Astrocyte of the spinal cord (primary cell): Measurements from ENCODE around the gene NOC3L.
A peak's percentile ranks its signal among the peaks of the same experiment; 100 is the strongest.

Experiments used
- DNase-seq: peaks from one replicate; pipeline ENCODE4 v3.0.0; 2011; ENCODE audit warnings: low read depth, low spot score
- H3K4me3 ChIP-seq: 2 replicates; pipeline ENCODE4 v1.5.1; 2011; ENCODE audit warnings: low read depth, mild to moderate bottlenecking, low read length, moderate library complexity
- in situ Hi-C: cut with HindIII; loops from 2 replicates; pipeline ENCODE4 v1.10.0; 2017; ENCODE audit warnings: low sequenced_read_pairs
- TF ChIP-seq, protein P1 (sequence below): IDR thresholded peaks from 2 replicates; pipeline ENCODE4 v1.5.1; 2012; ENCODE audit warnings: low read depth, mild to moderate bottlenecking, low read length, inconsistent platforms

Gene NOC3L

DNA sequence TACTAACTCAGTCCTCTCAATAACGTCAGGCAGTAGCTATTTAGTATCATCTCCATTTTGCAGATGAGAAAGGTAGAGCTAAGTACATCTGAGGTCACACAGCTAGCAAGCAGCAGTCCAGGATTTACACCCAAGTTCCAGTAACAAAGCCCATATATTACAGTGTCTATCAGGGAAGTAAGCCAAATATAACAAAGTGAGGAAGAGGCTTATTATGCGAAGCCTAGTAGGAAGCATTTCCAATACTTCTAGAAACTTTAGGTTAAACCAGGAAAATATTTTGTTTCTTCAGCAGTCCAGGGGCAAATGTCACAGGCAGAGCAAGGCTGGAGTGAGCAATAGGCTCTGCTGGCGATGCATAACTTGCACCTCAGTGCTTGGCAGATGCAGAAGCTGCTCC is 53.9 kb downstream of the NOC3L start:
- H3K4me3 ChIP-seq: no peak overlapping the region
- in situ Hi-C loops: no loop called here
- DNase-seq: peak; percentile 79
- TF ChIP-seq, protein P1, sequence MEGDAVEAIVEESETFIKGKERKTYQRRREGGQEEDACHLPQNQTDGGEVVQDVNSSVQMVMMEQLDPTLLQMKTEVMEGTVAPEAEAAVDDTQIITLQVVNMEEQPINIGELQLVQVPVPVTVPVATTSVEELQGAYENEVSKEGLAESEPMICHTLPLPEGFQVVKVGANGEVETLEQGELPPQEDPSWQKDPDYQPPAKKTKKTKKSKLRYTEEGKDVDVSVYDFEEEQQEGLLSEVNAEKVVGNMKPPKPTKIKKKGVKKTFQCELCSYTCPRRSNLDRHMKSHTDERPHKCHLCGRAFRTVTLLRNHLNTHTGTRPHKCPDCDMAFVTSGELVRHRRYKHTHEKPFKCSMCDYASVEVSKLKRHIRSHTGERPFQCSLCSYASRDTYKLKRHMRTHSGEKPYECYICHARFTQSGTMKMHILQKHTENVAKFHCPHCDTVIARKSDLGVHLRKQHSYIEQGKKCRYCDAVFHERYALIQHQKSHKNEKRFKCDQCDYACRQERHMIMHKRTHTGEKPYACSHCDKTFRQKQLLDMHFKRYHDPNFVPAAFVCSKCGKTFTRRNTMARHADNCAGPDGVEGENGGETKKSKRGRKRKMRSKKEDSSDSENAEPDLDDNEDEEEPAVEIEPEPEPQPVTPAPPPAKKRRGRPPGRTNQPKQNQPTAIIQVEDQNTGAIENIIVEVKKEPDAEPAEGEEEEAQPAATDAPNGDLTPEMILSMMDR: no peak

DNA sequence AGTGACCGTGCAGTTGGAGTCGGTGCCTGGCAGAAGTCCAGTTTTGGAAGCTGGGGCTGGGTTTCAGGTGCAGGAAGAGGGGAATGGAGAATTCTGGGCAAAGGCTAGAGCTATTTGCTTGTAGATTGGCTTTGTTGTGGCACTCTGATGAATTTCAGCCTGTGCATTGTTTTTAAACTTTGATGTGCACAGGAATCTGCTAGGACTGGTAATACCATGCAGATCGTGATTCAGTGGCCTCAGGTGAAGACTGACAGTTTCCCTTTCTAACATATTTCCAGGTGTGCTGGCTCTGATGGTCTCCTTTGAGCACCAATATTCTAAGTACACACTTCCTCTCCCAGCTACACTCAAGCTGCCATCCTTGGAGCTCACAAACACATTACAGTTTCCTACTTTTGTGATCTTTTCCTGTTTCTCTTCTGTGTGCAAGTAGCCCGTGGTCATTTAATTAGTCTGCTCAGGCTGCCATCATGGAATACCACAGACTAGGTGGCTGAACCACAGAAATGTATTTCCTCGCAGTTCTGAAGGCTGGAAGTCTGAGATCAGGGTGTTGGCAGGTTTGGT is 55.6 kb downstream of the NOC3L start:
- in situ Hi-C loops: no loop called here

DNA sequence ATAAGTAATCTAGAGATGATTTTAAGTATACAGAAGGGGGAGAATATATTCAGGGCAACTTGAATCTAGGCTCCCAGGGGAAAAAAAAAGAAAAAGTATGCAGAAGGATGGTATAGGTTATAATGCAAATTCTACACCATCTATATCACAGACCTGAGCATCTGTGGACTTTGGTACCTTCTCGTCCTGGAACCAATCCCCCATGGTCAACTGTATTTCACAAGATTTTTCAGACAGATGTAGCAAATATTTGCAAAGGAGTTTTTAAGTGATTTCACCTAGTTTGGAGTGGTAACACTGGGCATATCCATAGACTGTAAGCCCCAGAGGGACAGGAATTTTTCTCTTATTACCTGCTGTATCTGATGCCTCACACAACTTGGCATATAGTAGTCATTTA is 58.8 kb downstream of the NOC3L start:
- in situ Hi-C loops: no loop called here
- TF ChIP-seq, protein P1: no peak
- DNase-seq: no peak
- no peak overlapping the region for H3K4me3 ChIP-seq

More for the DNA sequence above, 55.6 kb downstream of the NOC3L start:
- DNase-seq: no peak
- no peak overlapping the region for H3K4me3 ChIP-seq
- TF ChIP-seq, protein P1: no peak

DNA sequence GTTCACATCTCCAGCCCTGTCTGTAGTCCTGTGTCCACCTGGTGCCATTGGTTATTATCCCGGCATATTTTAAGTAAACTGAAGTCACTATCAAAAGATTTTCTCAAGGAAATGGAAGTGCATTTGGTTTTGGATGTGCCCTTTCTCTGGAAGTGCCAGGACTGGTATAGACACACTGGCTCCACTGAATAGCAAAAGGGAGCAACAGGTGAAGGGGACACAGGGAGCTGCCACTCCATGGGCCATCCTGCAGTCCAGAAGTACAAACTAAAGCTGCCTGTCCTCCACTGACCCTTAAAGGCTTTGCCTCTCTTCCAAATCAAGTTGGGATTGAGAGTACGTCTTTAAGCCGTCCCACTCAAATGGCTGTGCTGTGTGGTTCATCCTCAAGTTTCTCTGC is 62.7 kb downstream of the NOC3L start:
- in situ Hi-C loops: no loop called here
- TF ChIP-seq, protein P1: no peak
- DNase-seq: no peak
- no peak overlapping the region for H3K4me3 ChIP-seq

DNA sequence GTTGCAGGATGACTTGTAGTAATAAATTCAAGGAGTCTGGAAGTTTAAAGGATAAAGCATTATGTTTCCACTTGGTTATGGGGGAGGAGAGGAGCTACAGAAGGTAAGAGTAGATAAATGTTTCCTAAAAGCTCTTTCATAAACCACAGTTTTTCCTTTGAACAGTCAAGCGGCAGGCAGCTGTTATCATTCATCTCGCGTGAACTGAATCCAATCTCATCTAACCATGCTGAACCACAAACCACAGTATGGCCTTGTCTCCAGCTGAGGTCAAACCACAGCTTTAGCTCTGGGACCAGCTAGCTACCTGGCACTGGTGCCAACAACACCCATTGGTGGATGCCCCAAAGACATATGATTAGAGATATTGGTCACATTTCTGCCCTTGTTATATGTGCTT is 63.3 kb downstream of the NOC3L start:
- DNase-seq: peak; percentile 80
- no peak overlapping the region for H3K4me3 ChIP-seq
- in situ Hi-C loops: no loop called here
- TF ChIP-seq, protein P1: no peak

DNA sequence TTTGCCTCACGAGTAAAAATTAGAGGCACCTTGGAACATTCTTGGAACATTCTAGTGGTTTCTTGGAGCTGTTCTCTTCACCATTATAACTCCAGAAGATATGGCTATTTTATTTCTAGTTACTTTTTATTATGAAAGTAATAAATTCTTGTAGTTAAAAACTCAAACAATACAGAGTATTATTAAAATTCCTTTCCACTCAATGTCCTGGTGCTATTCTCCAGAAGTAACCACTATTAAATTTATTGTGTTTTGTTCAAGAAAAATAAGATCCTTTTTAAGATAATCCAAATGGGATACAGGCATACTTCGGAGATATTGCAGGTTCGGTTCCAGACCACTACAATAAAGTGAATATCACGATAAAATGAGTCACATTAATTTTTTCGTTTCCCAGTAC is 68.6 kb downstream of the NOC3L start:
- no peak overlapping the region for H3K4me3 ChIP-seq
- in situ Hi-C loops: no loop called here
- DNase-seq: no peak
- TF ChIP-seq, protein P1: no peak

DNA sequence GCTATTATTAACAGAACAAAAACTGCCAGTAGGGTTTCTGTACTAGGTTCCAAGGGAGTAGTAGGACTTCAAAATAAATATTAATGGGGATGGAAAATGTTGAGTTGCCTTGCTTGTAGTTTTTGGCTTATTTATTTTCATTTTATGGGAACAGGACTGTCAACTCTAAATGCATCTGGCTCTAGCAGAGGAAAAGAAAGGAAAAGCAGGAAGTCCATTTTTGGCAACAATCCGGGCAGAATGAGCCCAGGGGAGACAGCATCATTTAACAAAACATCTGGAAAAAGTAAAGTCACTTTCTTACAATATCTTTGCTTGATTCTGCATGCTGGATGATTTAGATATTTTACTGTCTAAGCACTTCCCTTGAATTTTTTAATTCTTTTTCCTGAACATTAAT is 69.4 kb downstream of the NOC3L start:
- H3K4me3 ChIP-seq: no peak overlapping the region
- DNase-seq: peak; percentile 37
- in situ Hi-C loops: no loop called here
- TF ChIP-seq, protein P1: no peak
